Measurements from ENCODE around the gene GNG13.

- TF ChIP-seq CTCF (IDR thresholded peaks at IDR 0.05) (no peak), POLR2A (IDR thresholded peaks at IDR 0.05) (no peak)
These were observed 48.6 kb downstream of the GNG13 start for GRCh38 chr16:752007-752312.

Data from heart left ventricle (tissue), 13 donors.